NT2/D1 (cell line): ENCODE measurements around the gene NHLRC2.

Source experiments
- SUZ12 ChIP-seq: IDR thresholded peaks from 2 replicates; pipeline ENCODE4 v1.6.1; 2011; ENCODE audit not compliant: insufficient read length, insufficient read depth; ENCODE audit errors: extremely low read depth
- YY1 ChIP-seq: IDR thresholded peaks from 2 replicates; pipeline ENCODE4 v1.6.1; 2011; ENCODE audit not compliant: insufficient read length, insufficient read depth

DNA sequence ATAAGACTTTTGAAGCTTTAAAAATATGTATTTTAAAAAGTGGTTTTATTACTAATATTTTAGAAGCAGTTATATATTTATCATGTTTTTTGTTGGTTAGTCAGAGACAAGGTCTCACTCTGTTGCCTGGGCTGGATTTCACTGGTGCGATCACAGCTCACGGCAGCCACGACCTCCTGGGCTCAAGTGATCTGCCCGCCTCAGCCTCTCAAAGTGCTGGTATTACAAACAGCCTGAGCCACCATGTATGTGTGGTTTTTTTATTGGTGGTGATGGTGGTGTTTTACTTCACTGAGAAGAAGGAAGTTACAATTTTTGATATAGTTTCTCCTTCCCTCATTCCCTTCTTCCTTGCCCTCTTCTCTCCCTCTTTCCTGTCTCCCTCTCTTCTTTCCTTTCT, 13.4 kb downstream of the NHLRC2 start:
- TF ChIP-seq SUZ12 = no peak
- no peak for TF ChIP-seq YY1
